H1 (cell line): ENCODE results near the gene PRR33. TPM values are rescaled to one million over a fixed set of nuclear protein-coding genes. Genes with fewer than 3 reads are reported as not detected.

Source experiments
- MAFK ChIP-seq: IDR thresholded peaks from 2 replicates; pipeline ENCODE4 v1.6.1; 2012; ENCODE audit warnings: low read depth, mild to moderate bottlenecking, improper control_type of control experiment, low read length
- TEAD4 ChIP-seq: IDR thresholded peaks from 2 replicates; pipeline ENCODE4 v1.6.1; 2012; ENCODE audit warnings: low read depth, low read length, inconsistent platforms, mixed read lengths
- USF2 ChIP-seq: IDR thresholded peaks from 2 replicates; pipeline ENCODE4 v1.6.1; 2011; ENCODE audit warnings: low read length, improper control_type of control experiment
- polyA plus RNA-seq, 7 experiments: library from polyadenylated mRNA; depleted of rRNA in 3 of 7; stranded (reverse) in 5 of 7; unstranded in 2 of 7; fragments of >200 nt in 5 of 7; fragments of 200-250 nt in 2 of 7; gene quantifications; 1 replicate in 5 of 7; 2 replicates in 1 of 7; 4 replicates in 1 of 7; pipeline versions ENCODE4 v1.2.1 to v1.2.3, GENCODE V29; 2011 to 2013; ENCODE audit warnings: missing spikeins in 2 of 7, mixed read lengths in 2 of 7
- total RNA-seq: library from RNA; stranded (reverse); fragmentation: NEBNext Ultra II Directional; extraction: Animal tissue kit (Norgen Biotek cat#: 25700); gene quantifications from 2 replicates; pipeline ENCODE4 v1.2.1, GENCODE V29; 2021

The PRR33 gene
- total and polyA plus RNA-seq, 2 of the 8 experiments (the other 6 are each of a cell fraction or from before 2014, with no cell fraction given), result 0.02 TPM; not detected in 1

DNA sequence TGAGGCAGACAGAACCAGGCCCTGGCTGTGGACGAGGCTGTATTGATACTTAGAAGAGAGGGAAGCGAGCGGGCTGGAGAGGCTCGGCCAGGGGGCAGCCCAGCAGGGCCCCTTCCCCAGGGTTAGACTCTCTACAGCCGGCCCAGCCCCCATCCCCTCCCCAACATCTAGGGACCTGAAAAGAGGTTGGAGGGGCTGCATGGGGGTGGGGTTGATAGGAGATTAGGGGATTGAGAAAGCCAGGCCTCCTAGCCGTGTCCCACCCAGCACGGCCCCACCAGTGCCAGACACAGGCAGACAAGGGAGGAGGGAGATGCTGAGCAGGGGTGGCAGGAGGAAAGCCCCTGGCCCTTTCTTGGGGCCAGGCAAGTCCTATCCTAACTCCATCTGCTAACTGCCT, 33.1 kb downstream of the PRR33 start (continued):
- TF ChIP-seq MAFK (no peak), USF2 (no peak), TEAD4 (no peak)
